Measurements from ENCODE around the gene PIK3R4.

GRCh38 chr3:130702985-130703384 lies 43.6 kb downstream of the PIK3R4 start:
- TF ChIP-seq CTCF (IDR thresholded peaks at IDR 0.05; ENCODE audit: low read depth, low read length, poor library complexity, severe bottlenecking) (no peak), EZH2phosphoT487 (IDR thresholded peaks at IDR 0.05; ENCODE audit: borderline replicate concordance, low read length) (no peak)
